Measurements from ENCODE around the gene PMVK. TPM values are rescaled to one million over a fixed set of nuclear protein-coding genes. Genes with fewer than 3 reads are reported as not detected.

PMVK gene
- total and polyA plus RNA-seq, 4 donors: 18.4 to 48.8 (median 43.4) TPM

GRCh38 chr1:154931940-154932487 is 4.5 kb downstream of the PMVK start:
- ATAC-seq (ENCODE audit: insufficient read depth, low FRiP score) (peak; percentile 23), DNase-seq (no peak)
- H3K4me1 ChIP-seq (ENCODE audit: control insufficient read depth in 5 of 5, insufficient read depth in 5 of 5, low read length in 5 of 5): peaks cover 0 to 8% (median 4%) of the 10 kb centered on the region in 5 donors
- H3K27me3 ChIP-seq (ENCODE audit: control insufficient read depth in 3 of 3, insufficient read depth in 3 of 3, low read length in 2 of 3): no peaks in the 10 kb centered on the region
- no peak for TF ChIP-seq CTCF (IDR thresholded peaks at IDR 0.05; ENCODE audit: control extremely low read depth, extremely low read depth)
- WGBS, 2 donors: 76 to 92% methylated on average over 11 of the region's 11 CpGs
- H3K27ac ChIP-seq (ENCODE audit: low read depth in 1 of 2, low read length in 1 of 2): peak overlapping the region in 1 of 2 donors; percentile 80
- H3K36me3 ChIP-seq (ENCODE audit: control insufficient read depth in 4 of 4, insufficient read depth in 4 of 4, low read length in 4 of 4): peaks cover 0 to 21% (median 8%) of the 10 kb centered on the region in 4 donors
- no peak overlapping the region for H3K4me3 ChIP-seq
- H3K9ac ChIP-seq (ENCODE audit: insufficient read depth in 1 of 2, low read length in 2 of 2): no peak overlapping the region
- no peaks in the 10 kb centered on the region for H3K9me3 ChIP-seq (ENCODE audit: control insufficient read depth in 4 of 4, insufficient read depth in 3 of 4, low read length in 3 of 4)

- Histone ChIP-seq H3K9ac (ENCODE audit: insufficient read depth in 1 of 2, low read length in 2 of 2) (no peak overlapping the region), H3K4me1 (ENCODE audit: control insufficient read depth in 5 of 5, insufficient read depth in 5 of 5, low read length in 5 of 5) (no peaks in the 10 kb centered on the region), H3K9me3 (ENCODE audit: control insufficient read depth in 4 of 4, insufficient read depth in 3 of 4, low read length in 3 of 4) (no peaks in the 10 kb centered on the region), H3K27ac (ENCODE audit: low read depth in 1 of 2, low read length in 1 of 2) (no peak overlapping the region), H3K4me3 (no peak overlapping the region), H3K27me3 (ENCODE audit: control insufficient read depth in 3 of 3, insufficient read depth in 3 of 3, low read length in 2 of 3) (no peaks in the 10 kb centered on the region), H3K36me3 (ENCODE audit: control insufficient read depth in 4 of 4, insufficient read depth in 4 of 4, low read length in 4 of 4) (peaks cover 0 to 60% (median 23%) of the 10 kb centered on the region in 4 donors)
- ATAC-seq (ENCODE audit: insufficient read depth, low FRiP score): no peak
- WGBS, 2 donors: 72 to 81% methylated on average over 13 of the region's 13 CpGs
- TF ChIP-seq CTCF (IDR thresholded peaks at IDR 0.05; ENCODE audit: control extremely low read depth, extremely low read depth): no peak
- no peak for DNase-seq
Measured at GRCh38 chr1:154926201-154926600, 10.3 kb downstream of the PMVK start.

GRCh38 chr1:154925335-154926170 is 11.0 kb downstream of the PMVK start:
- H3K4me1 ChIP-seq (ENCODE audit: control insufficient read depth in 5 of 5, insufficient read depth in 5 of 5, low read length in 5 of 5): no peaks in the 10 kb centered on the region
- ATAC-seq (ENCODE audit: insufficient read depth, low FRiP score): no peak
- H3K9ac ChIP-seq (ENCODE audit: insufficient read depth in 1 of 2, low read length in 2 of 2): no peak overlapping the region
- H3K36me3 ChIP-seq (ENCODE audit: control insufficient read depth in 4 of 4, insufficient read depth in 4 of 4, low read length in 4 of 4): peaks cover 0 to 62% (median 23%) of the 10 kb centered on the region in 4 donors
- no peak for TF ChIP-seq CTCF (IDR thresholded peaks at IDR 0.05; ENCODE audit: control extremely low read depth, extremely low read depth)
- H3K27ac ChIP-seq (ENCODE audit: low read depth in 1 of 2, low read length in 1 of 2): no peak overlapping the region
- no peaks in the 10 kb centered on the region for H3K27me3 ChIP-seq (ENCODE audit: control insufficient read depth in 3 of 3, insufficient read depth in 3 of 3, low read length in 2 of 3)
- H3K4me3 ChIP-seq: no peak overlapping the region
- DNase-seq: no peak
- 83 to 87% methylated on average over 3 of the region's 3 CpGs for WGBS, 2 donors
- no peaks in the 10 kb centered on the region for H3K9me3 ChIP-seq (ENCODE audit: control insufficient read depth in 4 of 4, insufficient read depth in 3 of 4, low read length in 3 of 4)

Measured in lung (tissue), 12 donors.